WERI-Rb-1 (cell line): ENCODE results near the gene GRAMD1B.
"Not testable (repeated sequence)": the region's sequence is repeated elsewhere in the genome, so short reads cannot be mapped to it uniquely, and the experiment has no call there.

Experiments
- DNase-seq: peaks from one replicate; pipeline ENCODE4 v3.0.0-alpha.2; 2020
- H3K27ac ChIP-seq: fragments of 250-450 bp; sonication (Bioruptor Pico); 2 replicates; pipeline ENCODE4 v1.5.1; 2020; ENCODE audit warnings: mild to moderate bottlenecking, moderate library complexity
- H3K27me3 ChIP-seq: fragments of 250-450 bp; sonication (Bioruptor Pico); 2 replicates; pipeline ENCODE4 v1.5.1; 2021; ENCODE audit warnings: mild to moderate bottlenecking, low read depth, moderate library complexity; ENCODE audit not compliant: insufficient read depth, severe bottlenecking
- H3K36me3 ChIP-seq: fragments of 250-450 bp; sonication (Bioruptor Pico); 2 replicates; pipeline ENCODE4 v1.5.1; 2020; ENCODE audit warnings: mild to moderate bottlenecking, moderate library complexity
- H3K4me3 ChIP-seq: 2 replicates; pipeline ENCODE4 v1.5.1; 2011; ENCODE audit warnings: low read depth, mild to moderate bottlenecking, control low read depth, low read length
- H3K9me3 ChIP-seq: fragments of 250-450 bp; sonication (Bioruptor Pico); 2 replicates; pipeline ENCODE4 v1.5.1; 2021; ENCODE audit warnings: mild to moderate bottlenecking, moderate library complexity; ENCODE audit not compliant: severe bottlenecking
- CTCF ChIP-seq: IDR thresholded peaks from 2 replicates; pipeline ENCODE4 v1.5.1; 2011; ENCODE audit warnings: low read depth, mild to moderate bottlenecking, control low read depth, inconsistent platforms, low read length

GRAMD1B gene

GRCh38 chr11:123457187-123457770 is 27.2 kb downstream of the GRAMD1B start:
- no peak for TF ChIP-seq CTCF
- no peak overlapping the region for H3K4me3 ChIP-seq
- H3K9me3 ChIP-seq = no peaks in the 10 kb centered on the region
- no peak for DNase-seq
- no peaks in the 10 kb centered on the region for H3K36me3 ChIP-seq
- H3K27me3 ChIP-seq = no peaks in the 10 kb centered on the region
- H3K27ac ChIP-seq = no peak overlapping the region

- DNase-seq = no peak
- Histone ChIP-seq H3K4me3 (no peak overlapping the region), H3K9me3 (no peaks in the 10 kb centered on the region), H3K27ac (no peak overlapping the region), H3K27me3 (no peaks in the 10 kb centered on the region), H3K36me3 (no peaks in the 10 kb centered on the region)
- no peak for TF ChIP-seq CTCF
Observed at GRCh38 chr11:123458501-123458900, 28.4 kb downstream of the GRAMD1B start.

- Histone ChIP-seq H3K9me3 (no peaks in the 10 kb centered on the region), H3K27me3 (no peaks in the 10 kb centered on the region), H3K4me3 (no peak overlapping the region), H3K27ac (no peak overlapping the region), H3K36me3 (no peaks in the 10 kb centered on the region)
- DNase-seq = no peak
- no peak for TF ChIP-seq CTCF
Observed at GRCh38 chr11:123460012-123460700, 30.1 kb downstream of the GRAMD1B start.

GRCh38 chr11:123461164-123461563 is 31.1 kb downstream of the GRAMD1B start:
- no peak for DNase-seq
- no peaks in the 10 kb centered on the region for H3K9me3 ChIP-seq
- no peak for TF ChIP-seq CTCF
- no peak overlapping the region for H3K27ac ChIP-seq
- H3K27me3 ChIP-seq = no peaks in the 10 kb centered on the region
- no peaks in the 10 kb centered on the region for H3K36me3 ChIP-seq
- H3K4me3 ChIP-seq = no peak overlapping the region

GRCh38 chr11:123465667-123466066 is 35.6 kb downstream of the GRAMD1B start:
- H3K36me3 ChIP-seq, H3K27me3 ChIP-seq, H3K9me3 ChIP-seq, DNase-seq, H3K4me3 ChIP-seq, H3K27ac ChIP-seq: not testable (repeated sequence)

- not testable (repeated sequence) for H3K27me3 ChIP-seq
Observed at GRCh38 chr11:123466172-123466571, 36.1 kb downstream of the GRAMD1B start.

GRCh38 chr11:123469089-123469488 is 39.0 kb downstream of the GRAMD1B start:
- H3K4me3 ChIP-seq = no peak overlapping the region
- peak; percentile 44 for DNase-seq
- no peaks in the 10 kb centered on the region for H3K9me3 ChIP-seq
- no peak overlapping the region for H3K27ac ChIP-seq
- H3K27me3 ChIP-seq = no peaks in the 10 kb centered on the region
- H3K36me3 ChIP-seq = no peaks in the 10 kb centered on the region
- TF ChIP-seq CTCF = no peak

More at GRCh38 chr11:123466172-123466571, 36.1 kb downstream of the GRAMD1B start:
- DNase-seq, H3K27ac ChIP-seq, H3K36me3 ChIP-seq, H3K4me3 ChIP-seq, H3K9me3 ChIP-seq: not testable (repeated sequence)
